Ovary (tissue), 3 donors: ENCODE measurements around the gene SF1.

Experiments used
- EP300 ChIP-seq: sonication (generic); formaldehyde crosslinking; IDR thresholded peaks from one replicate; pipeline ENCODE4 v1.6.1; 2017; ENCODE audit warnings: antibody characterized with exemption
- POLR2A ChIP-seq: fragments of 450-650 bp; IDR thresholded peaks from one replicate; pipeline ENCODE4 v1.6.1; 2017; ENCODE audit warnings: antibody characterized with exemption, mild to moderate bottlenecking, moderate library complexity
- TF ChIP-seq, protein P1 (sequence below), 3 donors: fragments of 450-650 bp in 2 of 3; fragments of 200-600 bp in 1 of 3; IDR thresholded peaks; one replicate each; pipeline versions ENCODE4 v1.5.1 to v1.8.0; 2016 to 2022; ENCODE audit warnings: antibody characterized with exemption in 3 of 3, mild to moderate bottlenecking in 1 of 3
- donor health status: DM: no; HTN: no; CAD: no.

DNA sequence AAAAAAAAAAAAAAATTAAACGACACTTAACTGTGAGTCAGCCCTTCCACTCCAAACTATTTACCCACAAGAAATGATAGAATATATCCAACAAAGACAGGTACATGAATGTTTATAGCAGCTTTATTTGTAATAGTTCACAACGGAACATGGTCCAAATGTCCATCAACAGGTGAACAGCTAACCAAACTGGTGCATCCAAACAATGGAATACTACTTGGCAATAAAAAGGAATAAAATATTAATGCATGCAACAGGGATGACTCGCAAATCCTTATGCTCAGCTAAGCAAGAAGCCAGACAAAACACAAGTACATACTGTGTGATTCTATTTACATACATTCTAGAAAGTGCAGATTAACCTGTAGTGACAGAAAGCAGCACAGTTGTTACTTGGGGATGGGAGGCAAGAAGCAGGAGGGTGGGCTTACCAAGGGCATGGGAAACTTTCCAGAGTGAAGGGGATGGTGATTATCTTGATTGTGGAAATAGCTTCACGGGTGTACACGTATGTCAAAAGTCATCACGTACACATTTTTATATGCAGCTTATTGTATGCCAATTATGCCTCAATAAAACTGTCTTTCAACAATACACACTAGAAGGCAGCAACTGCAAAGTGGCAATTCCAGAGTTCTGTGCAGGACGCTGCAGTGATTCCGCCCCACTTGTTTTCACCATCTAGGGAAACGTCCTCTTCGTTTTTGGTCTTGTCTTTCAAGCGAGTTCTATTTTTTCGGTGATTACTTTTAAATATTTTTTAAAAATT, 6.7 kb upstream of the SF1 start:
- no peak for TF ChIP-seq POLR2A
- TF ChIP-seq, protein P1, sequence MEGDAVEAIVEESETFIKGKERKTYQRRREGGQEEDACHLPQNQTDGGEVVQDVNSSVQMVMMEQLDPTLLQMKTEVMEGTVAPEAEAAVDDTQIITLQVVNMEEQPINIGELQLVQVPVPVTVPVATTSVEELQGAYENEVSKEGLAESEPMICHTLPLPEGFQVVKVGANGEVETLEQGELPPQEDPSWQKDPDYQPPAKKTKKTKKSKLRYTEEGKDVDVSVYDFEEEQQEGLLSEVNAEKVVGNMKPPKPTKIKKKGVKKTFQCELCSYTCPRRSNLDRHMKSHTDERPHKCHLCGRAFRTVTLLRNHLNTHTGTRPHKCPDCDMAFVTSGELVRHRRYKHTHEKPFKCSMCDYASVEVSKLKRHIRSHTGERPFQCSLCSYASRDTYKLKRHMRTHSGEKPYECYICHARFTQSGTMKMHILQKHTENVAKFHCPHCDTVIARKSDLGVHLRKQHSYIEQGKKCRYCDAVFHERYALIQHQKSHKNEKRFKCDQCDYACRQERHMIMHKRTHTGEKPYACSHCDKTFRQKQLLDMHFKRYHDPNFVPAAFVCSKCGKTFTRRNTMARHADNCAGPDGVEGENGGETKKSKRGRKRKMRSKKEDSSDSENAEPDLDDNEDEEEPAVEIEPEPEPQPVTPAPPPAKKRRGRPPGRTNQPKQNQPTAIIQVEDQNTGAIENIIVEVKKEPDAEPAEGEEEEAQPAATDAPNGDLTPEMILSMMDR (IDR thresholded peaks at IDR 0.05) = no peak
- no peak for TF ChIP-seq EP300
